Fibroblast of lung (primary cell): ENCODE data around the gene NAT8L.

Experiments used
- EZH2 ChIP-seq: IDR thresholded peaks from 2 replicates; pipeline ENCODE4 v1.5.1; 2012; ENCODE audit warnings: low read length, control low read depth, mild to moderate bottlenecking; ENCODE audit errors: missing control alignments
- TF ChIP-seq, protein P1 (sequence below), 2 donors: IDR thresholded peaks in 1 of 2; conservative IDR thresholded peaks in 1 of 2; 1 replicate in 1 of 2; 2 replicates in 1 of 2; pipeline ENCODE4 v1.5.1; 2011 to 2012; ENCODE audit warnings: low read length in 2 of 2, control low read depth in 1 of 2, inconsistent platforms in 1 of 2, low read depth in 1 of 2, mild to moderate bottlenecking in 1 of 2

DNA sequence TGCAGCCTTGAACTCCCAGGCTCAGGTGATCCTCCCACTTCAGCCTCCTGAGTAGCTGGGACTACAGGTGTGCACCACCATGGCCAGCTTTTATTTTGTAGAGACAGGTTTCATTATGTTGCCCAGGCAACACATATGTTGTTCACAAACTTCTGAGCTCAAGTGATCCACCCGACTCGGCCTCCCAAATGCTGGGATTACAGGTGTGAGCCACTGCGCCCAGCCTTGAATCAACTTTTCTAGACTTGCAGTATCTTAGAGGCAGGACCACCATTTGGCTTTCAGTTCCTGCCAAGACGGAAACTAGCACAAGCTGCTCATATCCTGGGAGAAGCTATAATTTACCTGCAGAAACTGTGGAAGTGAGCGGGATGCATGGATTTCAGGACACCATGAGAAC, 19.9 kb downstream of the NAT8L start:
- TF ChIP-seq, protein P1, sequence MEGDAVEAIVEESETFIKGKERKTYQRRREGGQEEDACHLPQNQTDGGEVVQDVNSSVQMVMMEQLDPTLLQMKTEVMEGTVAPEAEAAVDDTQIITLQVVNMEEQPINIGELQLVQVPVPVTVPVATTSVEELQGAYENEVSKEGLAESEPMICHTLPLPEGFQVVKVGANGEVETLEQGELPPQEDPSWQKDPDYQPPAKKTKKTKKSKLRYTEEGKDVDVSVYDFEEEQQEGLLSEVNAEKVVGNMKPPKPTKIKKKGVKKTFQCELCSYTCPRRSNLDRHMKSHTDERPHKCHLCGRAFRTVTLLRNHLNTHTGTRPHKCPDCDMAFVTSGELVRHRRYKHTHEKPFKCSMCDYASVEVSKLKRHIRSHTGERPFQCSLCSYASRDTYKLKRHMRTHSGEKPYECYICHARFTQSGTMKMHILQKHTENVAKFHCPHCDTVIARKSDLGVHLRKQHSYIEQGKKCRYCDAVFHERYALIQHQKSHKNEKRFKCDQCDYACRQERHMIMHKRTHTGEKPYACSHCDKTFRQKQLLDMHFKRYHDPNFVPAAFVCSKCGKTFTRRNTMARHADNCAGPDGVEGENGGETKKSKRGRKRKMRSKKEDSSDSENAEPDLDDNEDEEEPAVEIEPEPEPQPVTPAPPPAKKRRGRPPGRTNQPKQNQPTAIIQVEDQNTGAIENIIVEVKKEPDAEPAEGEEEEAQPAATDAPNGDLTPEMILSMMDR (conservative IDR thresholded peaks at IDR 0.05 in 1 of 2, IDR thresholded peaks at IDR 0.05 in 1 of 2; ENCODE audit: low read depth in 1 of 2, low read length in 2 of 2): no peak
- no peak for TF ChIP-seq EZH2
